ENCODE data around the gene HTT. TPM values are rescaled to one million over a fixed set of nuclear protein-coding genes. Genes with fewer than 3 reads are reported as not detected.

Gene HTT
- total RNA-seq, 4 donors from 2014 or later, result 49.6 to 155 (median 83.1) TPM

DNA sequence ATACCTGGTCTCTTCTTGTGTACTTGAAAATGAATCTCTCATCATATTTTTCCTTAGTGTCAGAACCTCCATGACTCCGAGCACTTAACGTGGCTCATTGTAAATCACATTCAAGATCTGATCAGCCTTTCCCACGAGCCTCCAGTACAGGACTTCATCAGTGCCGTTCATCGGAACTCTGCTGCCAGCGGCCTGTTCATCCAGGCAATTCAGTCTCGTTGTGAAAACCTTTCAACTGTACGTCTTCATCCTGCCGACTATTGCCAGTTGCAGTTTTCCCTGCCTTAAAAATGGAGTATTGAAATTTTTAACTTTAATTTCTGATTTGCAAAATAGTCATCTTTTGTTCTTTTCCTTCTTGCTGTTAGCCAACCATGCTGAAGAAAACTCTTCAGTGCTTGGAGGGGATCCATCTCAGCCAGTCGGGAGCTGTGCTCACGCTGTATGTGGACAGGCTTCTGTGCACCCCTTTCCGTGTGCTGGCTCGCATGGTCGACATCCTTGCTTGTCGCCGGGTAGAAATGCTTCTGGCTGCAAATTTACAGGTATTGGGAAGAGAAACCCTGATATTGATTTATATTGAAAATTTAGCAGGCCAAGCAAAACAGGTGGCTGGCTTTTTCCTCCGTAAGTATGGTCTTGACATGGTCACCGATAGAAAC is 132.1 kb downstream of the HTT start:
- Histone ChIP-seq H3K27ac (no peak overlapping the region), H3K4me1 (no peaks in the 10 kb centered on the region), H3K4me3 (replicated peaks in 1 of 3) (no peak overlapping the region), H3K9me3 (no peaks in the 10 kb centered on the region), H3K27me3 (no peaks in the 10 kb centered on the region), H3K36me3 (peaks cover 38 to 41% of the 10 kb centered on the region in 2 donors)
- WGBS, 2 donors, result 93 to 94% methylated on average over 18 of the region's 18 CpGs
- no peak for DNase-seq
- intact Hi-C loops (cut with DNase I), result no loop called here
- TF ChIP-seq, protein P1, sequence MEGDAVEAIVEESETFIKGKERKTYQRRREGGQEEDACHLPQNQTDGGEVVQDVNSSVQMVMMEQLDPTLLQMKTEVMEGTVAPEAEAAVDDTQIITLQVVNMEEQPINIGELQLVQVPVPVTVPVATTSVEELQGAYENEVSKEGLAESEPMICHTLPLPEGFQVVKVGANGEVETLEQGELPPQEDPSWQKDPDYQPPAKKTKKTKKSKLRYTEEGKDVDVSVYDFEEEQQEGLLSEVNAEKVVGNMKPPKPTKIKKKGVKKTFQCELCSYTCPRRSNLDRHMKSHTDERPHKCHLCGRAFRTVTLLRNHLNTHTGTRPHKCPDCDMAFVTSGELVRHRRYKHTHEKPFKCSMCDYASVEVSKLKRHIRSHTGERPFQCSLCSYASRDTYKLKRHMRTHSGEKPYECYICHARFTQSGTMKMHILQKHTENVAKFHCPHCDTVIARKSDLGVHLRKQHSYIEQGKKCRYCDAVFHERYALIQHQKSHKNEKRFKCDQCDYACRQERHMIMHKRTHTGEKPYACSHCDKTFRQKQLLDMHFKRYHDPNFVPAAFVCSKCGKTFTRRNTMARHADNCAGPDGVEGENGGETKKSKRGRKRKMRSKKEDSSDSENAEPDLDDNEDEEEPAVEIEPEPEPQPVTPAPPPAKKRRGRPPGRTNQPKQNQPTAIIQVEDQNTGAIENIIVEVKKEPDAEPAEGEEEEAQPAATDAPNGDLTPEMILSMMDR (IDR thresholded peaks at IDR 0.05), result no peak
- TF ChIP-seq POLR2A (IDR thresholded peaks at IDR 0.05), result no peak

DNA sequence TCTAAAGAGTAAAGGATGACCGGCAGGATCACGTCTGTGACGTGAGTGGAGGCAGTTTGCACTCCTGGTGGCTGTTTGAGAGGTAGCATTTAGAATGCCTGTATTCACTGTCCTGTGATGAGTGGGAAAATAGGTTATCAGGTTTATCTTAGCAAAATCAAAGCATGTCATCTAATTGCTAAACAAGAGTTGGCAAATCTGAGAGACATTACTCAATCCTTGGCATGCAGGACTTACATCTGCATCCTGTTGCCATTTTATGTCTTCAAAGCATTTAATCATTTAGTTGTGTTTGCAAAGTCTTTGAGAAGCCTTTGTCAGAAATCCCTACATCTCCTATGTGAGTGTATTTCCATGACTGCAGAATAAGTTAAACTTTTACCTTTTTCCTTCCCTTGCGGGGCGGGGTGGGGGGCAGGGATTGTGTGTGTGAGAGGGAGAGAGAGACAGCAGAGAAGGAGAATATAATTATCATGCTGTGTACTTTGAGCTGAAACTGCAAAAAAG is 133.1 kb downstream of the HTT start:
- 85 to 87% methylated on average over 5 of the region's 5 CpGs for WGBS, 2 donors
- H3K9me3 ChIP-seq, result no peaks in the 10 kb centered on the region
- H3K27me3 ChIP-seq, result no peaks in the 10 kb centered on the region
- intact Hi-C loops (cut with DNase I), result no loop called here
- no peak for DNase-seq
- no peak overlapping the region for H3K27ac ChIP-seq
- no peaks in the 10 kb centered on the region for H3K4me1 ChIP-seq
- no peak overlapping the region for H3K4me3 ChIP-seq (replicated peaks in 1 of 3)
- TF ChIP-seq, protein P1 (IDR thresholded peaks at IDR 0.05), result no peak
- TF ChIP-seq POLR2A (IDR thresholded peaks at IDR 0.05), result no peak
- peaks cover 40 to 50% of the 10 kb centered on the region in 2 donors for H3K36me3 ChIP-seq

DNA sequence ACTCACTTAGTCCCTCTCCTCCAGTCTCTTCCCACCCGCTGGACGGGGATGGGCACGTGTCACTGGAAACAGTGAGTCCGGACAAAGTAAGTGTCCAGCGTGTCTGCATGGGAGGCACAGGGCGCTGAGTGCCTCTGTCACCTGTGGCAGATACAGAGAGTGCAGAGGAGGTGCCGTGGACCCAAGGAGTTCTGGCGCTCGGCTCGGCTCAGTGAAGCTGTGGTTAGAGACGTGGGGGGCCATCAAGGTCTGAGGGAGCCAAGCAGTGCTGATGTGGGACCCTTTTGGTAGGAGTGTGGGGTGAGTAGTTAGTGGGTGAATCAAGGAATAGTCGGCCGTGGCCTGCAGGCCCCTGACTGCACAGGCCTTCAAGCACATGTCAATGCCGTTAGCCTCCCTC is 134.3 kb downstream of the HTT start:
- Histone ChIP-seq H3K4me3 (replicated peaks in 1 of 3) (no peak overlapping the region), H3K4me1 (no peaks in the 10 kb centered on the region), H3K27me3 (no peaks in the 10 kb centered on the region), H3K9me3 (no peaks in the 10 kb centered on the region), H3K27ac (no peak overlapping the region), H3K36me3 (peaks cover 52 to 62% of the 10 kb centered on the region in 2 donors)
- no peak for DNase-seq
- WGBS, 2 donors, result 97 to 98% methylated on average over 14 of the region's 14 CpGs
- no peak for TF ChIP-seq POLR2A (IDR thresholded peaks at IDR 0.05)
- TF ChIP-seq, protein P1 (IDR thresholded peaks at IDR 0.05), result no peak
- intact Hi-C loops (cut with DNase I), result no loop called here

DNA sequence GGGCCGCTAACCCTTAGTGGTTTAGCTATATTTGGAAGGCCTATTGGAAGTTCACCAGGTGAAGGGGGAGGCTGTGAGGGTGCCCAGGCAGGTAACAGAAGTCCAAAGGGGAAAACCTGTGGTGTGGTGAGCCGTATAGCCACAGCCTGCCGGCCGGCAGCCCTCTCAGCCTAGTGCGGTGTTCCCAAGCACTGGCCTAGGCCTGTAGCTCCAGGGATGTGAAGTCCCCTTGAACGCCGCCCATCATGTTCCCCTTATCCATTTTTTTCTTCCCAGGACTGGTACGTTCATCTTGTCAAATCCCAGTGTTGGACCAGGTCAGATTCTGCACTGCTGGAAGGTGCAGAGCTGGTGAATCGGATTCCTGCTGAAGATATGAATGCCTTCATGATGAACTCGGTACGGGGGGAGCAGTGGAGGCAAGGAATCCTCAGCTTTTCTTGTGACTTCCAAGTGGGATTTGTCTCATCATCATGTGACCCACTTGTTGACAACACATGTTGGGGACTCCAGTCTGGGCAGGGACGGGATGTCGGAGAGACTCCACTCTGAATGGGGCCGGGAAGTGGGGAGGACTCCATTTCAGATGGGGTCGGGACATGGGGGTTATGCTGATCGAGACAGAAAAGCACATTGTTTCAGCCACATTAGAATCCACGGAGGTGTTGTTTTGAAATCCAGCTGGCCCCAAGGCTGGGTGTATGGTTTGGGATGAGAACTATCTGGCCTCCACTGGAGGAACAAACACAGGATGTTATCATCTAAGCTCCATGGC is 135.3 kb downstream of the HTT start:
- no peak for DNase-seq
- 96 to 98% methylated on average over 17 of the region's 17 CpGs for WGBS, 2 donors
- Histone ChIP-seq H3K9me3 (no peaks in the 10 kb centered on the region), H3K27me3 (no peaks in the 10 kb centered on the region), H3K4me1 (no peaks in the 10 kb centered on the region), H3K36me3 (peaks cover 57 to 70% of the 10 kb centered on the region in 2 donors), H3K27ac (no peak overlapping the region), H3K4me3 (replicated peaks in 1 of 3) (no peak overlapping the region)
- intact Hi-C loops (cut with DNase I), result no loop called here
- TF ChIP-seq, protein P1 (IDR thresholded peaks at IDR 0.05), result no peak
- no peak for TF ChIP-seq POLR2A (IDR thresholded peaks at IDR 0.05)

DNA sequence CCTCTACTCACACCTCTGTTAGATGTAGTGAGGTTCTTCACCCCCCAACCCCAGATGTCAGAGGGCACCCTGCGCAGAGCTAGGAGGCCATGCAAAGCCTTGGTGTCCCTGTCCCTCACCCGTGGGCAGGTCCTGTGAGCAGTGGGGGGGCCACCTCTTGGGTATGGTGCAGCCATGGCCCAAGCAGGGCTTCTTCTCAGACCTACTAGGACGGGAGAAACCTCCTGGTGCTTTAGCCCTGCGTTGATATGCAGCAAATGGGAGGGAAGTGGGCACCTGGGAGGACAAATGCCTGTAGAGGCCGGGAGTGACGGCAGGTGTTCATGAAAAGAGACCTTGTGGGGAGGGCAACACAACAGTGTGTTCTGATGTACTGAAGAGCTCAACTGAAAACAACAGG is 136.0 kb downstream of the HTT start:
- 97 to 99% methylated on average over 6 of the region's 6 CpGs for WGBS, 2 donors
- Histone ChIP-seq H3K27me3 (no peaks in the 10 kb centered on the region), H3K9me3 (no peaks in the 10 kb centered on the region), H3K4me3 (replicated peaks in 1 of 3) (no peak overlapping the region), H3K4me1 (no peaks in the 10 kb centered on the region), H3K36me3 (peaks cover 64 to 77% of the 10 kb centered on the region in 2 donors), H3K27ac (no peak overlapping the region)
- TF ChIP-seq POLR2A (IDR thresholded peaks at IDR 0.05), result no peak
- TF ChIP-seq, protein P1 (IDR thresholded peaks at IDR 0.05), result no peak
- intact Hi-C loops (cut with DNase I), result no loop called here
- no peak for DNase-seq
